Small intestine (tissue), 7 donors: ENCODE data around the gene XPR1. TPM values are rescaled to one million over a fixed set of nuclear protein-coding genes. Genes with fewer than 3 reads are reported as not detected.

Experiments
- DNase-seq, 2 donors: peaks; one replicate each; pipeline versions ENCODE4 v3.0.0 to v3.0.0-alpha.2; 2013
- FAIRE-seq: peaks from 2 replicates; lab custom pipeline; 2012; peaks lifted over from hg19 to GRCh38; lab: Jason Lieb, UNC
- H3K27ac ChIP-seq, 3 donors: one replicate each; pipeline ENCODE4 v1.5.1; 2013; ENCODE audit warnings: low read length in 2 of 3, mild to moderate bottlenecking in 2 of 3, control low read depth in 1 of 3, inconsistent platforms in 1 of 3, low read depth in 1 of 3, moderate library complexity in 1 of 3
- H3K27me3 ChIP-seq, 3 donors: one replicate each; pipeline ENCODE4 v1.6.1; 2013; ENCODE audit warnings: low read length in 3 of 3, inconsistent platforms in 1 of 3; ENCODE audit not compliant: control insufficient read depth in 3 of 3, insufficient read depth in 3 of 3
- H3K36me3 ChIP-seq, 3 donors: one replicate each; pipeline ENCODE4 v1.6.1; 2013; ENCODE audit warnings: low read length in 3 of 3, inconsistent platforms in 1 of 3, low read depth in 1 of 3, mild to moderate bottlenecking in 1 of 3, moderate library complexity in 1 of 3; ENCODE audit not compliant: control insufficient read depth in 3 of 3, insufficient read depth in 2 of 3
- H3K4me1 ChIP-seq, 3 donors: one replicate each; pipeline ENCODE4 v1.6.1; 2013; ENCODE audit warnings: low read length in 2 of 3, inconsistent platforms in 1 of 3, low read depth in 1 of 3, mild to moderate bottlenecking in 1 of 3, moderate library complexity in 1 of 3; ENCODE audit not compliant: control insufficient read depth in 3 of 3, insufficient read depth in 2 of 3
- H3K4me3 ChIP-seq, 3 donors: one replicate each; pipeline ENCODE4 v1.5.1; 2013; ENCODE audit warnings: low read length in 3 of 3, control low read depth in 1 of 3, inconsistent platforms in 1 of 3, low read depth in 1 of 3, mild to moderate bottlenecking in 1 of 3, moderate library complexity in 1 of 3
- H3K9me3 ChIP-seq, 2 donors: one replicate each; pipeline ENCODE4 v1.6.1; 2013; ENCODE audit warnings: low read depth in 1 of 2, low read length in 1 of 2; ENCODE audit not compliant: control insufficient read depth in 2 of 2, insufficient read depth in 1 of 2
- WGBS, 3 donors: extraction: QIAGEN DNeasy Blood & Tissue Kit; methylation state at CpG; one replicate each; pipeline ENCODE4 v1.1.7; 2013; 5-methylcytosine and 5-hydroxymethylcytosine counted together
- polyA plus RNA-seq, 4 donors: library from polyadenylated mRNA; stranded (reverse) in 3 of 4; unstranded in 1 of 4; fragments of 200-250 nt in 3 of 4; fragments of 120-200 nt in 1 of 4; gene quantifications; one replicate each; pipeline versions ENCODE4 v1.2.1 to v1.2.3, GENCODE V29; 2013
- donor health status: healthy with polysubstance abuse.
- donor health status: control.
- donor health status: control.
- donor health status: Bipolar disorder and iron deficiency.
- donor health status: healthy.

Gene XPR1
- polyA plus RNA-seq, 4 donors, result 5.1 to 27.3 (median 8.5) TPM

DNA sequence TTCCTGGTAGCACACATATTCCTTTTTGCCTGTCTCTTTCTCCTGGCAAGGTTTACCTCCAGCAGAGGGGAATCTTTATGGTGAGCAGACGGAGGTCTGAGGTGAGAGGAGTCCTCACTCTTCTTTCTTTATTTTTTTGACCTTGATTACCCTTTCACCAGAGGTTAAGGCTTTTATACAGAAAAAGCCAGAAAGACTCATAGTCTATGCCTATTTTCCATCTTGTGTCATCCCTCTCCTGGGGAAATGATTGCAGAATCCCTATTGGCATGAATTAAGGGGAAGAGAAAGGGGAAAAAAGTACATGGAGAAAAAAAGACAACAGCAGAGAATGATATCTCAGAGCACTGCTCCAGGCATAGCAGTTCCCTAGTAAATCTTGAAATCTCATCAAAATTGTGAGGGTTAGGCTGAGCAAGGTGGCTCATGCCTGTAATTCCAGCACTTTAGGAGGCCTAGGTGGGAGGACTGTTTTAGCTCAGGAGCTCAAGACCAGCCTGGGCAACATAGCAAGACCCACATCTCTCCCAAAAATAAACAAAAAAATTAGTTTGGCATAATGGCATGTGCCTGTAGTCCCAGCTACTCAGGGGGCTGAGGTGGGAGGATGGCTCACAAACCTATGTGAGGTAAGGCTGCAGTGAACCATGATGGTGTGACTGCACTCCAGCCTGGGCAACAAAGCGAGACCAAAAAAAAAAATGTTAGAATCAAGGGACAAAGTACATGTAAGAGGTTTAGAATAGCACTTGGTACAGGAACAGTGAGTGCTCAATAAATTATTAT, 1.2 kb upstream of the XPR1 start:
- Histone ChIP-seq H3K36me3 (no peaks in the 10 kb centered on the region), H3K9me3 (no peaks in the 10 kb centered on the region), H3K4me3 (no peak overlapping the region), H3K4me1 (peaks cover 0 to 10% (median 3%) of the 10 kb centered on the region in 3 donors), H3K27ac (no peak overlapping the region), H3K27me3 (no peaks in the 10 kb centered on the region)
- DNase-seq (no peak), FAIRE-seq (no peak)
- 40 to 74% (median 57%) methylated on average over 2 of the region's 2 CpGs for WGBS, 3 donors

DNA sequence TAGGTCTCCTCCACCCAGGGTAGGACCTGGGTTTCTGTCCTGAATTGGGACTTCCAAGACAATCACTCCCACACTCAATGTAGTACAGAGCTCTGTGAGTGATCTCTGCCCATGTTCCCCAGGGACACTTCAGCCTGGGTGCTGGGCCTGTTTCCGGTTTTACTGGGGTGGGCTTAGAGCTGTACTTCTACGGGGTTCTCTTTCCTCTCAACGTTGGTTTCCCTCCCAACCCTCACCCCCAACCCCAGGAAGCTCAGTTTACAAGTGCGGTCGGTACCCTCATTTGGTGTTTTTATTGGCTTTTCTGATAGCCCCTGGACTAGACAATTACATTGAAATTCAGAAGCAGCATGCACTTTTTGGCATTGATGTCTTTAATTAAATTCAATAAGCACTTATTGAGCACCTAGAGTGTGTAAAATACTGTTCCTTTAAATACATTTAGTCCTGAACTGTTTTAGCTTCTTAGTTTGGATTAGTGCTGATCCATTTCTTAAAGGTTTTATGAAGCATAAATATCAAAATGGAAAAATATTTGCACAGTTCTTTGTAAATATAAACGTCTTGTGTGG, 542 bp upstream of the XPR1 start:
- Histone ChIP-seq H3K27me3 (no peaks in the 10 kb centered on the region), H3K4me1 (peaks cover 0 to 10% (median 3%) of the 10 kb centered on the region in 3 donors), H3K36me3 (no peaks in the 10 kb centered on the region), H3K4me3 (no peak overlapping the region), H3K9me3 (no peaks in the 10 kb centered on the region), H3K27ac (peak overlapping the region in 2 of 3 donors; percentile 30 to 62)
- FAIRE-seq, result no peak
- WGBS, 3 donors, result 41 to 42% (median 42%) methylated on average over 6 of the region's 6 CpGs
- DNase-seq, result peak in 1 of 2 donors; percentile 70

DNA sequence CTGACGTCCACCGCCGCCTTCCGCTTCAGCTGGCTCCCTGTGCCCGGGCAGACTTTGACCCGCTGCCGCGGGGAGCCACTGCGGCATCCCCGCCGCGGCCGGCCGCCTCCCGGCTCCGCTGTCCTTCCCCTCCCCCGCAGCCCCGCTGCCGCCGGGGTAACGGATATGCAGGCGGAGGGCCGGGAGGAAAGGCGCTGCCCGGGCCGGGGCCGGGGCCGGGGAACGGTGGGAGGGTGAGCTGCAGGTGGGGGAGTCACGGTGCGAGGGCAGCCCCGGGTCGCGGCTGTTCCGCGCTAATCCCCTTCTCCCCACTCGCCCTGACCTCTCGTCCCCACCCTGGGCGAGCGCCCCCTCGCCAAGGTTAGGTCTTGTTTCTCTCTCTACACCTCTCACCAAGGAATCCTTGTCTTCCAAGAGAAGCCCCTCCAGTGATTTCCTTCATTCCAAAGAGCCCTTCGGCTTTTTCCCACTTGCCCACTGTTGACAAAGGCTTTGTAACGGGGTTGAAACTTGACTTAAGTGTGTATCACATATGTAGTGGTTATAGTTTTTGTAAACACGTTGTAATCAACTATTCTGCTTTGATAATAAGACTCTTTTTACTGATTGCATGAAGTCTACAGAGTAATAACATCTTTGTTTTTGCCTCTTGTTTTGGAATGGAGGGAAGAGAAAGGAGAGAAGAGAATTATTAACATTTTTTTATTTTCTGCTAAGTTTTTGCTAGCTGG, 669 bp downstream of the XPR1 start:
- Histone ChIP-seq H3K36me3 (no peaks in the 10 kb centered on the region), H3K9me3 (no peaks in the 10 kb centered on the region), H3K27ac (peak overlapping the region; percentile 87 to 95 (median 94)), H3K4me1 (peaks cover 0 to 10% (median 3%) of the 10 kb centered on the region in 3 donors), H3K4me3 (peak overlapping the region; percentile 65 to 91 (median 88)), H3K27me3 (no peaks in the 10 kb centered on the region)
- no peak for FAIRE-seq
- WGBS, 3 donors, result 0% methylated on average over 23 to 44 of the region's 44 CpGs
- peak in 1 of 2 donors; percentile 72 for DNase-seq

- Histone ChIP-seq H3K36me3 (no peaks in the 10 kb centered on the region), H3K27me3 (no peaks in the 10 kb centered on the region), H3K4me3 (peak overlapping the region in 2 of 3 donors; percentile 65 to 88), H3K9me3 (no peaks in the 10 kb centered on the region), H3K27ac (no peak overlapping the region), H3K4me1 (peaks cover 0 to 10% (median 3%) of the 10 kb centered on the region in 3 donors)
- WGBS, 3 donors, result 38 to 64% (median 46%) methylated on average over 3 of the region's 3 CpGs
- FAIRE-seq (no peak), DNase-seq (no peak)
Observed at GRCh38 chr1:180633057-180634056, 1.5 kb downstream of the XPR1 start.

GRCh38 chr1:180636138-180636537, 4.3 kb downstream of the XPR1 start:
- peaks cover 0 to 7% (median 6%) of the 10 kb centered on the region in 3 donors for H3K4me1 ChIP-seq
- DNase-seq, result peak; percentile 46 to 63
- no peak overlapping the region for H3K4me3 ChIP-seq
- H3K36me3 ChIP-seq, result no peaks in the 10 kb centered on the region
- no peak overlapping the region for H3K27ac ChIP-seq
- peak; percentile 61 for FAIRE-seq
- H3K27me3 ChIP-seq, result no peaks in the 10 kb centered on the region
- 20 to 55% (median 34%) methylated on average over 5 of the region's 5 CpGs for WGBS, 3 donors
- no peaks in the 10 kb centered on the region for H3K9me3 ChIP-seq

- Histone ChIP-seq H3K27ac (no peak overlapping the region), H3K4me1 (peaks cover 0 to 4% (median 0%) of the 10 kb centered on the region in 3 donors), H3K4me3 (no peak overlapping the region), H3K36me3 (no peaks in the 10 kb centered on the region), H3K27me3 (no peaks in the 10 kb centered on the region), H3K9me3 (no peaks in the 10 kb centered on the region)
- DNase-seq (no peak), FAIRE-seq (no peak)
Observed at GRCh38 chr1:180639871-180640270, 8.0 kb downstream of the XPR1 start.

GRCh38 chr1:180640531-180640949, 8.7 kb downstream of the XPR1 start:
- H3K36me3 ChIP-seq, result no peaks in the 10 kb centered on the region
- H3K9me3 ChIP-seq, result no peaks in the 10 kb centered on the region
- FAIRE-seq, result no peak
- H3K27me3 ChIP-seq, result no peaks in the 10 kb centered on the region
- H3K4me1 ChIP-seq, result peaks cover 0 to 4% (median 0%) of the 10 kb centered on the region in 3 donors
- WGBS, 3 donors, result 64 to 86% (median 79%) methylated on average over 3 of the region's 3 CpGs
- no peak for DNase-seq
- H3K27ac ChIP-seq, result no peak overlapping the region
- no peak overlapping the region for H3K4me3 ChIP-seq
